Thymus (tissue), 11 donors: ENCODE results near the gene OPRM1. TPM values are rescaled to one million over a fixed set of nuclear protein-coding genes. Genes with fewer than 3 reads are reported as not detected.

Experiments used
- DNase-seq, 9 donors: peaks; one replicate each; pipeline ENCODE4 v3.0.0-alpha.2; 2013; ENCODE audit warnings: low spot score in 9 of 9, low read depth in 6 of 9, missing footprints in 1 of 9
- H3K27ac ChIP-seq, 2 donors: one replicate each; pipeline ENCODE4 v1.5.1; 2013; ENCODE audit warnings: control low read depth in 1 of 2, low read depth in 1 of 2, low read length in 1 of 2, mild to moderate bottlenecking in 1 of 2, moderate library complexity in 1 of 2
- H3K27me3 ChIP-seq, 2 donors: one replicate each; pipeline ENCODE4 v1.5.1; 2013; ENCODE audit warnings: low read length in 1 of 2; ENCODE audit not compliant: control insufficient read depth in 2 of 2, insufficient read depth in 1 of 2
- H3K36me3 ChIP-seq, 2 donors: one replicate each; pipeline ENCODE4 v1.5.1; 2013; ENCODE audit warnings: low read length in 1 of 2, mild to moderate bottlenecking in 1 of 2, moderate library complexity in 1 of 2; ENCODE audit not compliant: control insufficient read depth in 2 of 2, insufficient read depth in 2 of 2
- H3K4me1 ChIP-seq, 2 donors: one replicate each; pipeline ENCODE4 v1.5.1; 2013; ENCODE audit warnings: low read length in 2 of 2; ENCODE audit not compliant: control insufficient read depth in 2 of 2, insufficient read depth in 2 of 2
- H3K4me3 ChIP-seq, 2 donors: one replicate each; pipeline ENCODE4 v1.5.1; 2013; ENCODE audit warnings: low read length in 2 of 2, control low read depth in 1 of 2, mild to moderate bottlenecking in 1 of 2
- H3K9me3 ChIP-seq, 2 donors: one replicate each; pipeline ENCODE4 v1.5.1; 2013; ENCODE audit warnings: low read length in 1 of 2, mild to moderate bottlenecking in 1 of 2; ENCODE audit not compliant: control insufficient read depth in 2 of 2, insufficient read depth in 1 of 2
- WGBS: extraction: QIAGEN DNeasy Blood & Tissue Kit; methylation state at CpG from one replicate; pipeline ENCODE4 v1.1.7; 2013; 5-methylcytosine and 5-hydroxymethylcytosine counted together
- polyA plus RNA-seq: library from polyadenylated mRNA; stranded (reverse); fragments of 200-250 nt; gene quantifications from one replicate; pipeline ENCODE4 v1.2.3, GENCODE V29; 2013
- total RNA-seq: library from RNA; stranded (reverse); fragments of 120-200 nt; gene quantifications from one replicate; pipeline ENCODE4 v1.2.4, GENCODE V29; 2013
- donor health status: healthy.

Gene OPRM1
- total and polyA plus RNA-seq, 2 donors, result 0.02 TPM; not detected in 1

- Histone ChIP-seq H3K36me3 (no peaks in the 10 kb centered on the region), H3K4me1 (no peaks in the 10 kb centered on the region), H3K4me3 (no peak overlapping the region), H3K9me3 (no peaks in the 10 kb centered on the region), H3K27ac (no peak overlapping the region), H3K27me3 (no peaks in the 10 kb centered on the region)
- no peak for DNase-seq
- 91% methylated on average over 8 of the region's 8 CpGs for WGBS
Observed at GRCh38 chr6:154123155-154123956, 84.3 kb downstream of the OPRM1 start.

DNA sequence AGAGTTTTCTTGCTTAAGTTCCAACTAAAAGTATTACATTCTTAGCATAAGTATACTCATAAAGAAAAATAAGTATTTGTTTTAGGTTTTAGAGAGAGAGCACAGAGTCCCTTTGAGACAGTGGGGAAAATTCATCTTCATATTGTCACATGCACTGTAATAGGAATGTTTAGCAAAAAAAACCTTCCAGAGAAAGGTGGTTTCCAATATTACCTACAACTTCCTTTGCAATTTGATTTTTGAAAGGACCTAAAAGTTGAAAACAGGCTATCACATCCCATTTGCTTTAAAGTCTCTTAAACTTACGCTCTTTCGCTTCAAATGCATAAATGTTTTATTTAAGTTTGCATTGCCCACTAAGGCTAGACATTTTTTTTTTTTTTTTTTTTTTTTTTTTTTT, 86.4 kb downstream of the OPRM1 start:
- no peaks in the 10 kb centered on the region for H3K36me3 ChIP-seq
- no peaks in the 10 kb centered on the region for H3K27me3 ChIP-seq
- 27% methylated on average over 2 of the region's 2 CpGs for WGBS
- no peak overlapping the region for H3K4me3 ChIP-seq
- H3K27ac ChIP-seq, result no peak overlapping the region
- DNase-seq, result no peak
- H3K4me1 ChIP-seq, result no peaks in the 10 kb centered on the region
- H3K9me3 ChIP-seq, result no peaks in the 10 kb centered on the region

DNA sequence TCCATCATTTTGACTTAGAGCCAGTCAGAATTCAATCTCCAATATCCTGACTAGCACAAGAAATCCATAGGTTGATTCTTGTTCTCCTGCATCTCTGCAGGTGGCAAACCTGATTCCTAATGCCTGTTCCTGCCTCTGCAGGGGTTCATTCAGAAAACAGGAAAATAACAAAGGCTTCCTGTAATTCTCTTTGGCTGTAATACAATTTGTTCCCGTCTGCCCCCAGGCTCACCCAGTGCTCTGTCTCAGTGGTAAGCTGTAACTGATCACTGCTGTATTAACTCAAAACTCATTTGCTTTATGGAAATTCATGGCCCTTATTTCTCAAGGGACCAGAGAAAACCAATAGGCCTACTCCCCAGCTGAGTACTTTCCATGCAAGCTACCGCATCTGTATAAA, 88.6 kb downstream of the OPRM1 start:
- Histone ChIP-seq H3K4me3 (no peak overlapping the region), H3K27me3 (no peaks in the 10 kb centered on the region), H3K27ac (no peak overlapping the region), H3K36me3 (no peaks in the 10 kb centered on the region), H3K4me1 (no peaks in the 10 kb centered on the region), H3K9me3 (no peaks in the 10 kb centered on the region)
- DNase-seq, result no peak
- 88% methylated on average over 2 of the region's 2 CpGs for WGBS

GRCh38 chr6:154134471-154135147, 95.6 kb downstream of the OPRM1 start:
- H3K27ac ChIP-seq, result no peak overlapping the region
- no peaks in the 10 kb centered on the region for H3K36me3 ChIP-seq
- 97% methylated on average over 8 of the region's 8 CpGs for WGBS
- H3K4me3 ChIP-seq, result no peak overlapping the region
- H3K9me3 ChIP-seq, result no peaks in the 10 kb centered on the region
- no peaks in the 10 kb centered on the region for H3K4me1 ChIP-seq
- DNase-seq, result no peak
- no peaks in the 10 kb centered on the region for H3K27me3 ChIP-seq

- DNase-seq, result no peak
- H3K4me3 ChIP-seq, result no peak overlapping the region
- WGBS, result 96% methylated on average over 6 of the region's 6 CpGs
- H3K27ac ChIP-seq, result no peak overlapping the region
- H3K9me3 ChIP-seq, result no peaks in the 10 kb centered on the region
- no peaks in the 10 kb centered on the region for H3K4me1 ChIP-seq
- H3K27me3 ChIP-seq, result no peaks in the 10 kb centered on the region
- H3K36me3 ChIP-seq, result no peaks in the 10 kb centered on the region
Observed at GRCh38 chr6:154138793-154139192, 99.8 kb downstream of the OPRM1 start.

- H3K4me1 ChIP-seq, result no peaks in the 10 kb centered on the region
- peak in 1 of 9 donors; percentile 17 for DNase-seq
- H3K9me3 ChIP-seq, result no peaks in the 10 kb centered on the region
- no peak overlapping the region for H3K4me3 ChIP-seq
- WGBS, result 89% methylated on average over 6 of the region's 6 CpGs
- H3K36me3 ChIP-seq, result no peaks in the 10 kb centered on the region
- no peak overlapping the region for H3K27ac ChIP-seq
- no peaks in the 10 kb centered on the region for H3K27me3 ChIP-seq
Observed at GRCh38 chr6:154139892-154140291, 100.9 kb downstream of the OPRM1 start.

DNA sequence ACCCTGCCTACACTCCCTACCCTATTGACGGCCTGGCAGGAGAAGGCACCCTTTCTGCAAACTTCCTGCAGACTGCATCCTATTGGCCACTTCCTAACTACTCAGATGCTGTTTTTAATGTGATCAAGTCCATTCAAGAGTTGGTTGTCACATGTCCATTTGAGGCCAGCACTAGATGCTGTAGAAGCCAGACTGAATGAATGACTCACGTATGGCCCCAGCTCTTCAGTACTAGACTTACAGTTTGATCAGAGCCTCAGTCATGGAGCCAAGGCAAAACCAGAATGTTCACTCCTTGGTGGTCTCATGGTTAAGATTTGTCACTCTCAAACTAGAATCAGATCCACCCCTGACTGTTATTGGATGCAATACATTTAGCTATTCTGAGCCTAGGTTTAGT, 101.7 kb downstream of the OPRM1 start:
- DNase-seq, result no peak
- Histone ChIP-seq H3K36me3 (no peaks in the 10 kb centered on the region), H3K27ac (no peak overlapping the region), H3K4me1 (no peaks in the 10 kb centered on the region), H3K27me3 (no peaks in the 10 kb centered on the region), H3K9me3 (no peaks in the 10 kb centered on the region), H3K4me3 (no peak overlapping the region)
- WGBS, result 94% methylated on average over 2 of the region's 2 CpGs

GRCh38 chr6:154143753-154144152, 104.7 kb downstream of the OPRM1 start:
- WGBS, result 94% methylated on average over 1 of the region's 1 CpG
- DNase-seq, result no peak
- Histone ChIP-seq H3K27ac (no peak overlapping the region), H3K36me3 (no peaks in the 10 kb centered on the region), H3K4me1 (no peaks in the 10 kb centered on the region), H3K9me3 (no peaks in the 10 kb centered on the region), H3K27me3 (no peaks in the 10 kb centered on the region), H3K4me3 (no peak overlapping the region)

- peak in 8 of 9 donors; percentile 49 to 85 (median 71) for DNase-seq
- peaks cover 12 to 24% of the 10 kb centered on the region in 2 donors for H3K4me1 ChIP-seq
Observed at GRCh38 chr6:154154389-154154967, 115.4 kb downstream of the OPRM1 start.

More at GRCh38 chr6:154154389-154154967, 115.4 kb downstream of the OPRM1 start:
- H3K27ac ChIP-seq, result no peak overlapping the region
- 33% methylated on average over 6 of the region's 6 CpGs for WGBS
- no peaks in the 10 kb centered on the region for H3K27me3 ChIP-seq
- no peaks in the 10 kb centered on the region for H3K36me3 ChIP-seq
- H3K4me3 ChIP-seq, result no peak overlapping the region
- H3K9me3 ChIP-seq, result no peaks in the 10 kb centered on the region
